H1 (cell line): ENCODE results near the gene ANK3. TPM values are rescaled to one million over a fixed set of nuclear protein-coding genes. Genes with fewer than 3 reads are reported as not detected.

Source experiments
- CTCF ChIA-PET: fragments of 300-600 bp; sonication (Branson Sonifier 250); formaldehyde crosslinking; loops from one replicate; lab custom pipeline; 2021; ENCODE audit not compliant: partially characterized antibody; lab: Charles Lee
- POLR2A ChIA-PET: fragments of 300-600 bp; sonication (Branson Sonifier 250); formaldehyde crosslinking; loops from one replicate; lab custom pipeline; 2021; ENCODE audit warnings: inconsistent platforms; ENCODE audit not compliant: partially characterized antibody; lab: Charles Lee
- DNase-seq, 2 experiments: peaks; one replicate each; pipeline versions ENCODE4 v3.0.0 to v3.0.0-alpha.2; 2010 to 2022; ENCODE audit warnings: low spot score in 2 of 2, low read depth in 1 of 2, mixed read lengths in 1 of 2
- FAIRE-seq: peaks from 2 replicates; lab custom pipeline; 2011; peaks lifted over from hg19 to GRCh38; lab: Jason Lieb, UNC
- H2AFZ ChIP-seq: 2 replicates; pipeline ENCODE4 v1.8.1; 2012; ENCODE audit warnings: low read length, inconsistent platforms
- H2AK5ac ChIP-seq: 2 replicates; pipeline ENCODE4 v1.6.1; 2013; ENCODE audit warnings: low read depth, low read length
- H2BK120ac ChIP-seq: replicated peaks from 2 replicates; pipeline ENCODE3; 2013; ENCODE audit warnings: low read depth, low read length, inconsistent platforms
- H2BK12ac ChIP-seq: 2 replicates; pipeline ENCODE4 v1.6.1; 2013; ENCODE audit warnings: low read depth, low read length
- H2BK15ac ChIP-seq: 2 replicates; pipeline ENCODE4 v1.6.1; 2013; ENCODE audit warnings: low read length
- H2BK20ac ChIP-seq: 2 replicates; pipeline ENCODE4 v1.6.1; 2013; ENCODE audit warnings: low read length
- H2BK5ac ChIP-seq: 2 replicates; pipeline ENCODE4 v1.6.1; 2013; ENCODE audit warnings: low read depth, low read length
- H3K14ac ChIP-seq: 2 replicates; pipeline ENCODE4 v1.6.1; 2013; ENCODE audit warnings: inconsistent platforms; ENCODE audit not compliant: insufficient read length
- H3K18ac ChIP-seq: 2 replicates; pipeline ENCODE4 v1.6.1; 2013; ENCODE audit warnings: low read length; ENCODE audit errors: extremely low read depth
- H3K23ac ChIP-seq: 2 replicates; pipeline ENCODE4 v1.6.1; 2013; ENCODE audit warnings: inconsistent platforms; ENCODE audit not compliant: insufficient read length
- H3K23me2 ChIP-seq: 2 replicates; pipeline ENCODE4 v1.6.1; 2013; ENCODE audit warnings: low read depth, low read length
- H3K27ac ChIP-seq: 2 replicates; pipeline ENCODE4 v1.6.1; 2011; ENCODE audit warnings: low read depth, low read length, inconsistent platforms
- H3K27me3 ChIP-seq, 4 experiments: replicated peaks in 1 of 4; 1 replicate in 1 of 4; 2 replicates in 3 of 4; pipeline versions ENCODE4 v1.6.1 to v1.8.1; 2011 to 2013; ENCODE audit warnings: low read length in 3 of 4, mild to moderate bottlenecking in 3 of 4, inconsistent platforms in 2 of 4, mixed read lengths in 2 of 4, moderate library complexity in 1 of 4; ENCODE audit not compliant: control insufficient read depth in 3 of 4, insufficient read depth in 3 of 4; ENCODE audit errors: extremely low read depth in 1 of 4
- H3K36me3 ChIP-seq, 4 experiments: 2 replicates each; pipeline versions ENCODE4 v1.6.1 to v1.8.1; 2011 to 2013; ENCODE audit warnings: mild to moderate bottlenecking in 4 of 4, low read length in 3 of 4, moderate library complexity in 2 of 4, control low read depth in 1 of 4, inconsistent platforms in 1 of 4; ENCODE audit not compliant: insufficient read depth in 4 of 4, control insufficient read depth in 2 of 4
- H3K4ac ChIP-seq: replicated peaks from 2 replicates; pipeline ENCODE3; 2013; ENCODE audit warnings: low read length, low read depth, mixed read lengths, inconsistent platforms; ENCODE audit not compliant: insufficient read length
- H3K4me1 ChIP-seq, 4 experiments: replicated peaks in 1 of 4; 1 replicate in 1 of 4; 2 replicates in 3 of 4; pipeline versions ENCODE4 v1.6.1 to v1.8.1; 2011 to 2013; ENCODE audit warnings: low read length in 3 of 4, inconsistent platforms in 2 of 4, mixed read lengths in 1 of 4; ENCODE audit not compliant: insufficient read depth in 4 of 4, control insufficient read depth in 3 of 4
- H3K4me2 ChIP-seq, 2 experiments: 2 replicates each; pipeline versions ENCODE4 v1.6.1 to v1.8.1; 2011 to 2013; ENCODE audit warnings: low read depth in 2 of 2, low read length in 2 of 2, control low read depth in 1 of 2, inconsistent platforms in 1 of 2, mild to moderate bottlenecking in 1 of 2; ENCODE audit not compliant: insufficient read depth in 1 of 2
- H3K4me3 ChIP-seq, 4 experiments: fragments of 200-600, 300-600 bp in 1 of 4; sonication (generic), shearing (Covaris generic), sonication (Bioruptor Twin) in 1 of 4; 2 replicates each; pipeline versions ENCODE4 v1.5.1 to v1.8.1; 2011 to 2016; ENCODE audit warnings: low read length in 4 of 4, low read depth in 3 of 4, control low read depth in 2 of 4, inconsistent platforms in 2 of 4, mild to moderate bottlenecking in 2 of 4, mixed read lengths in 1 of 4, moderate library complexity in 1 of 4; ENCODE audit not compliant: insufficient read depth in 2 of 4; ENCODE audit errors: extremely low read depth in 1 of 4
- H3K56ac ChIP-seq: replicated peaks from 2 replicates; pipeline ENCODE3; 2013; ENCODE audit warnings: low read depth, mild to moderate bottlenecking, mixed read lengths, low read length, inconsistent platforms; ENCODE audit not compliant: insufficient read length
- H3K79me1 ChIP-seq: 2 replicates; pipeline ENCODE4 v1.6.1; 2013; ENCODE audit warnings: low read depth, low read length, control low read depth
- H3K79me2 ChIP-seq, 2 experiments: 2 replicates each; pipeline versions ENCODE4 v1.6.1 to v1.8.1; 2012 to 2013; ENCODE audit warnings: low read length in 2 of 2, mild to moderate bottlenecking in 2 of 2, inconsistent platforms in 1 of 2; ENCODE audit not compliant: insufficient read depth in 2 of 2, control insufficient read depth in 1 of 2
- H3K9ac ChIP-seq, 4 experiments: replicated peaks in 1 of 4; 1 replicate in 1 of 4; 2 replicates in 3 of 4; pipeline versions ENCODE4 v1.6.1 to v1.8.1; 2011 to 2013; ENCODE audit warnings: low read depth in 3 of 4, low read length in 3 of 4, control low read depth in 2 of 4, mild to moderate bottlenecking in 2 of 4, moderate library complexity in 2 of 4, inconsistent platforms in 1 of 4; ENCODE audit errors: extremely low read depth in 1 of 4
- H3K9me3 ChIP-seq, 2 experiments: 2 replicates each; pipeline versions ENCODE4 v1.6.1 to v1.8.1; 2012 to 2013; ENCODE audit warnings: mild to moderate bottlenecking in 2 of 2, moderate library complexity in 2 of 2, control low read depth in 1 of 2, inconsistent platforms in 1 of 2, low read depth in 1 of 2, low read length in 1 of 2, mixed read lengths in 1 of 2; ENCODE audit not compliant: insufficient read depth in 2 of 2
- H4K20me1 ChIP-seq, 2 experiments: replicated peaks in 1 of 2; 2 replicates each; pipeline versions ENCODE3 to v1.8.1; 2011 to 2013; ENCODE audit warnings: inconsistent platforms in 2 of 2, low read length in 2 of 2, mild to moderate bottlenecking in 1 of 2; ENCODE audit not compliant: insufficient read depth in 2 of 2, control insufficient read depth in 1 of 2
- H4K5ac ChIP-seq: 2 replicates; pipeline ENCODE4 v1.6.1; 2013; ENCODE audit warnings: low read length, low read depth, mixed read lengths, inconsistent platforms; ENCODE audit not compliant: insufficient read length
- H4K8ac ChIP-seq: 2 replicates; pipeline ENCODE4 v1.8.0; 2013; ENCODE audit warnings: mild to moderate bottlenecking, moderate library complexity, low read length, inconsistent platforms; ENCODE audit not compliant: insufficient read depth; ENCODE audit errors: extremely low read depth
- H4K91ac ChIP-seq: replicated peaks from 2 replicates; pipeline ENCODE3; 2013; ENCODE audit warnings: low read length, mixed read lengths, inconsistent platforms; ENCODE audit not compliant: insufficient read length
- ASH2L ChIP-seq: fragments of 200-600, 300-600 bp; sonication (generic); IDR thresholded peaks from one replicate; pipeline ENCODE4 v1.7.1; 2017; ENCODE audit warnings: low read length
- CEBPB ChIP-seq: IDR thresholded peaks from 2 replicates; pipeline ENCODE4 v1.6.1; 2012; ENCODE audit warnings: low read depth, low read length
- EGR1 ChIP-seq: IDR thresholded peaks from 2 replicates; pipeline ENCODE4 v1.6.1; 2011; ENCODE audit warnings: low read depth, low read length, borderline replicate concordance
- EP300 ChIP-seq, 2 experiments: IDR thresholded peaks; 1 replicate in 1 of 2; 2 replicates in 1 of 2; pipeline ENCODE4 v1.6.1; 2011 to 2012; ENCODE audit warnings: low read depth in 2 of 2, low read length in 2 of 2, mild to moderate bottlenecking in 2 of 2, borderline replicate concordance in 1 of 2, inconsistent platforms in 1 of 2, moderate library complexity in 1 of 2
- RAD21 ChIP-seq, 2 experiments: IDR thresholded peaks in 1 of 2; conservative IDR thresholded peaks in 1 of 2; 2 replicates each; pipeline ENCODE4 v1.6.1; 2011; ENCODE audit warnings: low read depth in 2 of 2, low read length in 2 of 2, improper control_type of control experiment in 1 of 2, inconsistent platforms in 1 of 2, mild to moderate bottlenecking in 1 of 2, moderate library complexity in 1 of 2
- RNF2 ChIP-seq: fragments of 200-900, 300-1000 bp; sonication (generic); IDR thresholded peaks from 2 replicates; pipeline ENCODE4 v1.7.1; 2016; ENCODE audit warnings: borderline replicate concordance, low read depth, mild to moderate bottlenecking, antibody characterized with exemption, low read length; ENCODE audit not compliant: poor library complexity, severe bottlenecking; ENCODE audit errors: missing control alignments
- SAP30 ChIP-seq: fragments of 300-600 bp; sonication (generic); IDR thresholded peaks from 2 replicates; pipeline ENCODE4 v1.7.1; 2012; ENCODE audit warnings: low read length, moderate library complexity, mild to moderate bottlenecking, inconsistent platforms; ENCODE audit not compliant: insufficient read depth, insufficient replicate concordance
- SUZ12 ChIP-seq: fragments of 200-600 bp; sonication (generic); IDR thresholded peaks from 2 replicates; pipeline ENCODE4 v1.6.1; 2012; ENCODE audit warnings: mild to moderate bottlenecking, inconsistent platforms, low read length, moderate library complexity, mixed read lengths
- polyA plus RNA-seq, 7 experiments: library from polyadenylated mRNA; depleted of rRNA in 3 of 7; stranded (reverse) in 5 of 7; unstranded in 2 of 7; fragments of >200 nt in 5 of 7; fragments of 200-250 nt in 2 of 7; gene quantifications; 1 replicate in 5 of 7; 2 replicates in 1 of 7; 4 replicates in 1 of 7; pipeline versions ENCODE4 v1.2.1 to v1.2.3, GENCODE V29; 2011 to 2013; ENCODE audit warnings: missing spikeins in 2 of 7, mixed read lengths in 2 of 7
- total RNA-seq: library from RNA; stranded (reverse); fragmentation: NEBNext Ultra II Directional; extraction: Animal tissue kit (Norgen Biotek cat#: 25700); gene quantifications from 2 replicates; pipeline ENCODE4 v1.2.1, GENCODE V29; 2021

Gene ANK3
- total and polyA plus RNA-seq, 2 of the 8 experiments (the other 6 are each of a cell fraction or from before 2014, with no cell fraction given): 18.1 to 67.9 TPM

- Histone ChIP-seq H3K27ac (no peak overlapping the region), H3K4me3 (no peak overlapping the region), H2BK20ac (no peak overlapping the region), H2BK12ac (no peak overlapping the region), H2AFZ (no peak overlapping the region), H3K56ac (no peak overlapping the region), H2AK5ac (no peak overlapping the region), H4K91ac (no peak overlapping the region), H3K27me3 (no peaks in the 10 kb centered on the region), H4K20me1 (no peaks in the 10 kb centered on the region), H2BK5ac (no peak overlapping the region), H3K9ac (no peak overlapping the region), H3K4ac (no peak overlapping the region), H4K8ac (no peak overlapping the region), H3K36me3 (no peaks in the 10 kb centered on the region), H3K4me1 (no peaks in the 10 kb centered on the region), H3K18ac (no peak overlapping the region), H3K4me2 (no peak overlapping the region), H4K5ac (no peak overlapping the region), H2BK15ac (no peak overlapping the region), H3K9me3 (no peaks in the 10 kb centered on the region), H3K14ac (no peak overlapping the region), H3K79me2 (no peaks in the 10 kb centered on the region), H3K23me2 (no peaks in the 10 kb centered on the region), H2BK120ac (no peak overlapping the region), H3K23ac (no peak overlapping the region), H3K79me1 (no peaks in the 10 kb centered on the region)
- ChIA-PET CTCF (no interaction called here), POLR2A (no interaction called here)
- FAIRE-seq (no peak), DNase-seq (no peak)
- TF ChIP-seq EGR1 (no peak), SAP30 (no peak), SUZ12 (no peak), RNF2 (no peak), RAD21 (IDR thresholded peaks at IDR 0.05 in 1 of 2, conservative IDR thresholded peaks at IDR 0.05 in 1 of 2; ENCODE audit: low read depth in 2 of 2, low read length in 2 of 2) (no peak), CEBPB (no peak), ASH2L (no peak), EP300 (IDR thresholded peaks at IDR 0.05; ENCODE audit: borderline replicate concordance in 1 of 2, low read depth in 2 of 2, low read length in 2 of 2) (no peak)
Measured at GRCh38 chr10:60405172-60405571, 15.5 kb upstream of the ANK3 start.
